Mesodermal cell (in vitro differentiated cells): Measurements from ENCODE around the gene ROBO1.

Experiments used
- H3K27ac ChIP-seq: 2 replicates; pipeline ENCODE4 v1.7.0; 2013; ENCODE audit warnings: mild to moderate bottlenecking, low read depth, low read length, moderate library complexity; ENCODE audit not compliant: severe bottlenecking
- H3K36me3 ChIP-seq: 2 replicates; pipeline ENCODE4 v1.7.1; 2013; ENCODE audit warnings: mild to moderate bottlenecking, low read length, moderate library complexity; ENCODE audit not compliant: control insufficient read depth, insufficient read depth
- H3K4me1 ChIP-seq: one replicate; pipeline ENCODE4 v1.7.1; 2013; ENCODE audit warnings: mild to moderate bottlenecking, low read length; ENCODE audit not compliant: insufficient read depth, control insufficient read depth, poor library complexity, severe bottlenecking
- H3K4me3 ChIP-seq: 2 replicates; pipeline ENCODE4 v1.7.0; 2013; ENCODE audit warnings: low read length, control low read depth, mild to moderate bottlenecking; ENCODE audit not compliant: insufficient read depth, poor library complexity, severe bottlenecking; ENCODE audit errors: extremely low read depth
- H3K9me3 ChIP-seq: 2 replicates; pipeline ENCODE4 v1.7.1; 2013; ENCODE audit warnings: mild to moderate bottlenecking, low read length, moderate library complexity; ENCODE audit not compliant: control insufficient read depth
- whole genome bisulfite sequencing, 2 experiments: methylation state at CpG; one replicate each; pipeline ENCODE4 v1.1.5; 2013; ENCODE audit warnings: missing lambda C conversion rate in 2 of 2; ENCODE audit not compliant: insufficient coverage in 2 of 2; 5-methylcytosine and 5-hydroxymethylcytosine counted together

Gene ROBO1

GRCh38 chr3:78875851-78876250, 891.9 kb downstream of the ROBO1 start:
- Histone ChIP-seq H3K9me3 (no peaks in the 10 kb centered on the region), H3K27ac (no peak overlapping the region), H3K4me1 (peaks cover 11% of the 10 kb centered on the region), H3K36me3 (no peaks in the 10 kb centered on the region), H3K4me3 (no peak overlapping the region)

- Histone ChIP-seq H3K9me3 (no peaks in the 10 kb centered on the region), H3K36me3 (no peaks in the 10 kb centered on the region), H3K4me3 (no peak overlapping the region), H3K4me1 (peaks cover 11% of the 10 kb centered on the region), H3K27ac (no peak overlapping the region)
- 75% methylated on average over 2 of the region's 4 CpGs; no CpG with 5 or more reads in 1 of the 2 experiments for WGBS, 2 experiments
Measured at GRCh38 chr3:78875436-78875835, 892.4 kb downstream of the ROBO1 start.

- Histone ChIP-seq H3K27ac (no peak overlapping the region), H3K36me3 (no peaks in the 10 kb centered on the region), H3K4me1 (peaks cover 11% of the 10 kb centered on the region), H3K9me3 (no peaks in the 10 kb centered on the region), H3K4me3 (no peak overlapping the region)
- WGBS, 2 experiments: no CpG with 5 or more reads among the region's 2 CpGs
Measured at GRCh38 chr3:78873641-78874040, 894.2 kb downstream of the ROBO1 start.

GRCh38 chr3:78872195-78872594, 895.6 kb downstream of the ROBO1 start:
- H3K27ac ChIP-seq: peak overlapping the region; percentile 77
- no peaks in the 10 kb centered on the region for H3K9me3 ChIP-seq
- no peak overlapping the region for H3K4me3 ChIP-seq
- H3K36me3 ChIP-seq: no peaks in the 10 kb centered on the region
- WGBS, 2 experiments: 0% methylated on average over 1 of the region's 3 CpGs; no CpG with 5 or more reads in 1 of the 2 experiments
- peaks cover 15% of the 10 kb centered on the region for H3K4me1 ChIP-seq

- Histone ChIP-seq H3K27ac (no peak overlapping the region), H3K9me3 (no peaks in the 10 kb centered on the region), H3K36me3 (no peaks in the 10 kb centered on the region), H3K4me1 (peaks cover 15% of the 10 kb centered on the region), H3K4me3 (no peak overlapping the region)
- 100% methylated on average over 1 to 3 of the region's 4 CpGs for WGBS, 2 experiments
Measured at GRCh38 chr3:78871048-78871447, 896.8 kb downstream of the ROBO1 start.

- Histone ChIP-seq H3K4me3 (no peak overlapping the region), H3K9me3 (no peaks in the 10 kb centered on the region), H3K4me1 (peaks cover 15% of the 10 kb centered on the region), H3K36me3 (no peaks in the 10 kb centered on the region), H3K27ac (peak overlapping the region; percentile 37)
- WGBS, 2 experiments: 81 to 83% methylated on average over 2 of the region's 3 CpGs
Measured at GRCh38 chr3:78870484-78870883, 897.3 kb downstream of the ROBO1 start.

GRCh38 chr3:78868570-78868969, 899.2 kb downstream of the ROBO1 start:
- Histone ChIP-seq H3K36me3 (no peaks in the 10 kb centered on the region), H3K4me3 (no peak overlapping the region), H3K27ac (no peak overlapping the region), H3K9me3 (no peaks in the 10 kb centered on the region), H3K4me1 (peaks cover 15% of the 10 kb centered on the region)
- WGBS, 2 experiments: no CpG with 5 or more reads among the region's 1 CpG

GRCh38 chr3:78867409-78868372, 900.1 kb downstream of the ROBO1 start:
- Histone ChIP-seq H3K27ac (peak overlapping the region; percentile 60), H3K36me3 (no peaks in the 10 kb centered on the region), H3K4me3 (no peak overlapping the region), H3K9me3 (no peaks in the 10 kb centered on the region), H3K4me1 (peaks cover 11% of the 10 kb centered on the region)
- WGBS, 2 experiments: 96 to 100% methylated on average over 2 of the region's 7 CpGs

- H3K9me3 ChIP-seq: no peaks in the 10 kb centered on the region
- WGBS, 2 experiments: 65% methylated on average over 4 of the region's 5 CpGs; no CpG with 5 or more reads in 1 of the 2 experiments
- no peak overlapping the region for H3K27ac ChIP-seq
- H3K4me1 ChIP-seq: peaks cover 12% of the 10 kb centered on the region
- H3K4me3 ChIP-seq: no peak overlapping the region
- no peaks in the 10 kb centered on the region for H3K36me3 ChIP-seq
Measured at GRCh38 chr3:78863306-78864203, 904.2 kb downstream of the ROBO1 start.

GRCh38 chr3:78861156-78861555, 906.6 kb downstream of the ROBO1 start:
- Histone ChIP-seq H3K4me3 (no peak overlapping the region), H3K4me1 (peaks cover 4% of the 10 kb centered on the region), H3K9me3 (no peaks in the 10 kb centered on the region), H3K36me3 (no peaks in the 10 kb centered on the region), H3K27ac (no peak overlapping the region)
- 89% methylated on average over 4 of the region's 4 CpGs for WGBS, 2 experiments
